ENCODE results near the gene RRP7A. TPM values are rescaled to one million over a fixed set of nuclear protein-coding genes. Genes with fewer than 3 reads are reported as not detected.

Gene RRP7A
- total and polyA plus RNA-seq, 4 donors, result 8.6 to 12.1 (median 10.3) TPM

DNA sequence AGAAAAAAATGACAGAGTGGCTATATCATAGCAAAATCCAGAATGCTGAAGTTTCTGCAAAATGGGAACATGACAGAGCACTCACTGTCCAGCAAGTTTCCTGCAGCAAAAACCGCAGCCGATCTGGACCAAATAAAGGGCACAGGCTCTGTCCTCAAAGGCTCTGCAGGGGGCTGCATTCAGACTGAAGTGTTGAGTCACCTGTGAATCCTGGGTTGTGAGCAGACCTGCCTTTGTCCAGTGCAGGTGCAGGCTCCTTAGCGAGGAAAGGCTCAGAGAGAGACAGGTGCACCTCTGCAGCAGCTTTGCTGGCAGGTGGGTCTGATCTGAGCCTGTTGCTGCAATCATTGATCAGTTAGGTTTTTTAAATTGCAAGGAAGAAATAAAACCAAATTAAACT is 58.1 kb downstream of the RRP7A start:
- Histone ChIP-seq H3K36me3 (ENCODE audit: control insufficient read depth in 4 of 4, insufficient read depth in 3 of 4, low read depth in 1 of 4, low read length in 3 of 4) (no peaks in the 10 kb centered on the region), H3K4me3 (ENCODE audit: low read depth in 1 of 3, low read length in 3 of 3) (no peak overlapping the region), H3K27ac (ENCODE audit: low read depth in 1 of 2, low read length in 2 of 2) (no peak overlapping the region), H3K4me1 (ENCODE audit: control insufficient read depth in 4 of 4, insufficient read depth in 4 of 4, low read length in 3 of 4) (no peaks in the 10 kb centered on the region), H3K27me3 (ENCODE audit: control insufficient read depth in 4 of 4, insufficient read depth in 4 of 4, low read length in 3 of 4) (no peaks in the 10 kb centered on the region), H3K9ac (ENCODE audit: low read depth in 1 of 2, low read length in 2 of 2) (no peak overlapping the region), H3K9me3 (ENCODE audit: control insufficient read depth in 4 of 4, low read length in 3 of 4) (no peaks in the 10 kb centered on the region)
- no peak for DNase-seq (ENCODE audit: low spot score)
- WGBS, result 70% methylated on average over 3 of the region's 3 CpGs
- TF ChIP-seq RXRA (IDR thresholded peaks at IDR 0.05) (no peak), HNF4G (IDR thresholded peaks at IDR 0.05) (no peak), RAD21 (IDR thresholded peaks at IDR 0.05) (no peak)
- TF ChIP-seq, protein P1, sequence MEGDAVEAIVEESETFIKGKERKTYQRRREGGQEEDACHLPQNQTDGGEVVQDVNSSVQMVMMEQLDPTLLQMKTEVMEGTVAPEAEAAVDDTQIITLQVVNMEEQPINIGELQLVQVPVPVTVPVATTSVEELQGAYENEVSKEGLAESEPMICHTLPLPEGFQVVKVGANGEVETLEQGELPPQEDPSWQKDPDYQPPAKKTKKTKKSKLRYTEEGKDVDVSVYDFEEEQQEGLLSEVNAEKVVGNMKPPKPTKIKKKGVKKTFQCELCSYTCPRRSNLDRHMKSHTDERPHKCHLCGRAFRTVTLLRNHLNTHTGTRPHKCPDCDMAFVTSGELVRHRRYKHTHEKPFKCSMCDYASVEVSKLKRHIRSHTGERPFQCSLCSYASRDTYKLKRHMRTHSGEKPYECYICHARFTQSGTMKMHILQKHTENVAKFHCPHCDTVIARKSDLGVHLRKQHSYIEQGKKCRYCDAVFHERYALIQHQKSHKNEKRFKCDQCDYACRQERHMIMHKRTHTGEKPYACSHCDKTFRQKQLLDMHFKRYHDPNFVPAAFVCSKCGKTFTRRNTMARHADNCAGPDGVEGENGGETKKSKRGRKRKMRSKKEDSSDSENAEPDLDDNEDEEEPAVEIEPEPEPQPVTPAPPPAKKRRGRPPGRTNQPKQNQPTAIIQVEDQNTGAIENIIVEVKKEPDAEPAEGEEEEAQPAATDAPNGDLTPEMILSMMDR (IDR thresholded peaks at IDR 0.05; ENCODE audit: low read depth, low read length, missing input control), result no peak
- TF ChIP-seq, protein P2, sequence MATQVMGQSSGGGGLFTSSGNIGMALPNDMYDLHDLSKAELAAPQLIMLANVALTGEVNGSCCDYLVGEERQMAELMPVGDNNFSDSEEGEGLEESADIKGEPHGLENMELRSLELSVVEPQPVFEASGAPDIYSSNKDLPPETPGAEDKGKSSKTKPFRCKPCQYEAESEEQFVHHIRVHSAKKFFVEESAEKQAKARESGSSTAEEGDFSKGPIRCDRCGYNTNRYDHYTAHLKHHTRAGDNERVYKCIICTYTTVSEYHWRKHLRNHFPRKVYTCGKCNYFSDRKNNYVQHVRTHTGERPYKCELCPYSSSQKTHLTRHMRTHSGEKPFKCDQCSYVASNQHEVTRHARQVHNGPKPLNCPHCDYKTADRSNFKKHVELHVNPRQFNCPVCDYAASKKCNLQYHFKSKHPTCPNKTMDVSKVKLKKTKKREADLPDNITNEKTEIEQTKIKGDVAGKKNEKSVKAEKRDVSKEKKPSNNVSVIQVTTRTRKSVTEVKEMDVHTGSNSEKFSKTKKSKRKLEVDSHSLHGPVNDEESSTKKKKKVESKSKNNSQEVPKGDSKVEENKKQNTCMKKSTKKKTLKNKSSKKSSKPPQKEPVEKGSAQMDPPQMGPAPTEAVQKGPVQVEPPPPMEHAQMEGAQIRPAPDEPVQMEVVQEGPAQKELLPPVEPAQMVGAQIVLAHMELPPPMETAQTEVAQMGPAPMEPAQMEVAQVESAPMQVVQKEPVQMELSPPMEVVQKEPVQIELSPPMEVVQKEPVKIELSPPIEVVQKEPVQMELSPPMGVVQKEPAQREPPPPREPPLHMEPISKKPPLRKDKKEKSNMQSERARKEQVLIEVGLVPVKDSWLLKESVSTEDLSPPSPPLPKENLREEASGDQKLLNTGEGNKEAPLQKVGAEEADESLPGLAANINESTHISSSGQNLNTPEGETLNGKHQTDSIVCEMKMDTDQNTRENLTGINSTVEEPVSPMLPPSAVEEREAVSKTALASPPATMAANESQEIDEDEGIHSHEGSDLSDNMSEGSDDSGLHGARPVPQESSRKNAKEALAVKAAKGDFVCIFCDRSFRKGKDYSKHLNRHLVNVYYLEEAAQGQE (IDR thresholded peaks at IDR 0.05), result no peak

Small RNA genes lying within 50 kb of the gene (small RNA-seq; reads per million reads assigned to genes)
- gene RN7SKP80 (0.20 reads per million), gene RNU6-513P (not detected)

Other genes starting within 250 kb of the RRP7A start
- 10 to 100 TPM; 14.1 to 15.8 TPM for gene TCF20, start 249.1 kb downstream of the RRP7A start, total RNA-seq
- gene TCF20, start 249.1 kb downstream of the RRP7A start, polyA plus RNA-seq, result 1 to 10 TPM; 1.0 to 4.6 TPM
- gene NFAM1, start 87.4 kb downstream of the RRP7A start, total RNA-seq, result 1 to 10 TPM; 3.5 to 3.8 TPM
- 1 to 10 TPM in 1 of 2 donors, under 1 TPM in 1; 0.36 to 1.7 TPM for gene NFAM1, start 87.4 kb downstream of the RRP7A start, polyA plus RNA-seq
- gene SERHL2, start 34.2 kb upstream of the RRP7A start, total RNA-seq, result under 1 TPM; 0.59 to 0.79 TPM
- 1 to 10 TPM in 1 of 2 donors, under 1 TPM in 1; 0.51 to 1.6 TPM for gene SERHL2, start 34.2 kb upstream of the RRP7A start, polyA plus RNA-seq
- 10 to 100 TPM; 18.1 to 22.5 TPM for gene POLDIP3, start 95.1 kb upstream of the RRP7A start, total RNA-seq
- 10 to 100 TPM; 14.6 to 18.0 TPM for gene POLDIP3, start 95.1 kb upstream of the RRP7A start, polyA plus RNA-seq
- gene ATP5MGL, start 120.8 kb upstream of the RRP7A start, total RNA-seq, result under 1 TPM in 1 of 2 donors, not detected in 1; 0.84 TPM
- gene ATP5MGL, start 120.8 kb upstream of the RRP7A start, polyA plus RNA-seq, result 1 to 10 TPM in 1 of 2 donors, not detected in 1; 1.1 TPM
- 10 to 100 TPM; 49.4 to 71.1 TPM for gene CYB5R3, start 129.6 kb upstream of the RRP7A start, total RNA-seq
- gene CYB5R3, start 129.6 kb upstream of the RRP7A start, polyA plus RNA-seq, result 100 to 1,000 TPM; 197 to 210 TPM
- 1 to 10 TPM; 2.3 to 8.2 TPM for gene A4GALT, start 201.1 kb upstream of the RRP7A start, total RNA-seq
- gene A4GALT, start 201.1 kb upstream of the RRP7A start, polyA plus RNA-seq, result 1 to 10 TPM; 1.6 to 1.8 TPM